ENCODE results near the gene TBCA.

Gene TBCA

DNA sequence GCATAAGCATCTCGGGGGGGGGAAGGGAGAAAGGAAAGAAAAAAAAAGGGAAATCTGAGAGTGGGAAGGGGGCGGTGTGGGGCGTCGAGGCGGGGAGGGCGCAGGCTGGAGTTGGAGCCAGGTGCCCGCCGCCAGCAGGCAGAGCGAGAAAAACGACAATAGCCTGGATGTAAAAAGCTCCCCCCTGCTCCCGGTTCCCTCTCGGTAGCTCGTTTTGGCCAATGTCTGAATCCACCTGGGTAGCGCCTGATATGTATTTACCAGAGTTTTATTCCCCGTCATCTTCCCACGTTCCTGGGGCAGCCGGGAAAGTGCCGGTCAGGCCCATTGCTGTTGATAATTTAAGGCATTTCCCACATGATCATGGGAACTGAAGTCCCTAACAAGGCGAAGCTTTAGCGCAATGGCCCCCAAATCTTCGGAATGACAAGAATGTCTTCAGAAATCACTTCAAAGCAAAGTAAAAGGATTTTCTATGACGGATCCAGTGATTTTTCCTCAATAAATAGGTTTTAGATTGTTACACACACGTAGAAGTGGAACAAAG lies 134.7 kb downstream of the TBCA start:
- no peak for DNase-seq

All from CD4-positive, alpha-beta T cell treated with Interleukin-4 for 4 hours (primary cell).